A673 (cell line): ENCODE measurements around the gene SRBD1. TPM values are rescaled to one million over a fixed set of nuclear protein-coding genes. Genes with fewer than 3 reads are reported as not detected.

ENCODE experiments used
- BruUV-seq: library from RNA; stranded (reverse); fragments of 400-500 nt; replicated peaks from 2 replicates; lab custom pipeline; 2021; lab: Mats Ljungman, UMichigan
- CTCF ChIA-PET: fragments of 300-600 bp; sonication (Branson Sonifier 250); formaldehyde crosslinking; loops from one replicate; lab custom pipeline; 2022; ENCODE audit warnings: antibody characterized with exemption; lab: Charles Lee
- POLR2A ChIA-PET: fragments of 300-600 bp; sonication (Branson Sonifier 250); formaldehyde crosslinking; loops from one replicate; lab custom pipeline; 2022; ENCODE audit warnings: antibody characterized with exemption; ENCODE audit not compliant: low non-redundant PET; lab: Charles Lee
- DNase-seq: peaks from one replicate; pipeline ENCODE4 v3.0.0-alpha.2; 2015; ENCODE audit warnings: low spot score
- H3K27ac ChIP-seq: fragments of 200-600 bp; sonication (generic); 2 replicates; pipeline ENCODE4 v1.5.1; 2016; ENCODE audit warnings: mixed run types, low read depth, mild to moderate bottlenecking, mixed read lengths, antibody characterized with exemption, low read length; ENCODE audit not compliant: poor library complexity, severe bottlenecking
- H3K27me3 ChIP-seq: fragments of 200-600 bp; sonication (generic); replicated peaks from 2 replicates; pipeline ENCODE4 v1.6.1; 2017; ENCODE audit warnings: mixed run types, low read depth, mild to moderate bottlenecking, mixed read lengths, antibody characterized with exemption, low read length; ENCODE audit not compliant: insufficient read depth, poor library complexity
- H3K36me3 ChIP-seq: fragments of 200-600 bp; sonication (generic); 2 replicates; pipeline ENCODE4 v1.6.1; 2016; ENCODE audit warnings: mixed run types, mild to moderate bottlenecking, mixed read lengths, antibody characterized with exemption, low read length; ENCODE audit not compliant: insufficient read depth, poor library complexity, severe bottlenecking
- H3K4me1 ChIP-seq: fragments of 200-600 bp; sonication (generic); 2 replicates; pipeline ENCODE4 v1.6.1; 2017; ENCODE audit warnings: mixed run types, mild to moderate bottlenecking, mixed read lengths, antibody characterized with exemption, low read length; ENCODE audit not compliant: insufficient read depth, poor library complexity, severe bottlenecking
- H3K4me3 ChIP-seq: fragments of 200-600 bp; sonication (generic); 2 replicates; pipeline ENCODE4 v1.5.1; 2016; ENCODE audit warnings: low read depth, mixed run types, mild to moderate bottlenecking, mixed read lengths, low read length; ENCODE audit not compliant: poor library complexity, severe bottlenecking
- H3K9me3 ChIP-seq: fragments of 200-600 bp; sonication (generic); 2 replicates; pipeline ENCODE4 v1.6.1; 2016; ENCODE audit warnings: mixed run types, low read depth, mild to moderate bottlenecking, mixed read lengths, antibody characterized with exemption, low read length; ENCODE audit not compliant: poor library complexity, severe bottlenecking
- EZH2 ChIP-seq: fragments of 200-600 bp; sonication (generic); IDR thresholded peaks from 2 replicates; pipeline ENCODE4 v1.6.1; 2017; ENCODE audit warnings: borderline replicate concordance, low read depth, mild to moderate bottlenecking, mixed read lengths, antibody characterized with exemption, low read length; ENCODE audit not compliant: poor library complexity, severe bottlenecking
- intact Hi-C: fragments of 100-400 bp; cut with micrococcal nuclease; formaldehyde crosslinking; loops from one replicate; pipeline ENCODE4 v1.10.0; 2022; ENCODE audit not compliant: unreplicated experiment
- total RNA-seq: library from RNA; stranded (reverse); gene quantifications from 2 replicates; pipeline ENCODE4 v1.2.3, GENCODE V29; 2021
- TF ChIP-seq, protein P1 (sequence below): fragments of 300-800, 200-600 bp; sonication (generic); conservative IDR thresholded peaks from 2 replicates; pipeline ENCODE4 v1.5.1; 2017; ENCODE audit warnings: low read depth, mild to moderate bottlenecking, antibody characterized with exemption, low read length, moderate library complexity, mixed read lengths

SRBD1 gene
- total RNA-seq, 1 experiment from 2014 or later: 21.9 TPM

- H3K27me3 ChIP-seq: no peaks in the 10 kb centered on the region
- BruUV-seq: no TSS peak
- POLR2A ChIA-PET: no interaction called here
Measured at GRCh38 chr2:45438872-45439665, 172.0 kb downstream of the SRBD1 start.

GRCh38 chr2:45436456-45436855 is 174.6 kb downstream of the SRBD1 start:
- BruUV-seq: no TSS peak
- DNase-seq: no peak
- CTCF ChIA-PET: no interaction called here
- Histone ChIP-seq H3K4me1 (no peaks in the 10 kb centered on the region), H3K27me3 (no peaks in the 10 kb centered on the region), H3K36me3 (no peaks in the 10 kb centered on the region), H3K4me3 (no peak overlapping the region), H3K27ac (no peak overlapping the region), H3K9me3 (no peaks in the 10 kb centered on the region)
- no peak for TF ChIP-seq EZH2
- TF ChIP-seq, protein P1, sequence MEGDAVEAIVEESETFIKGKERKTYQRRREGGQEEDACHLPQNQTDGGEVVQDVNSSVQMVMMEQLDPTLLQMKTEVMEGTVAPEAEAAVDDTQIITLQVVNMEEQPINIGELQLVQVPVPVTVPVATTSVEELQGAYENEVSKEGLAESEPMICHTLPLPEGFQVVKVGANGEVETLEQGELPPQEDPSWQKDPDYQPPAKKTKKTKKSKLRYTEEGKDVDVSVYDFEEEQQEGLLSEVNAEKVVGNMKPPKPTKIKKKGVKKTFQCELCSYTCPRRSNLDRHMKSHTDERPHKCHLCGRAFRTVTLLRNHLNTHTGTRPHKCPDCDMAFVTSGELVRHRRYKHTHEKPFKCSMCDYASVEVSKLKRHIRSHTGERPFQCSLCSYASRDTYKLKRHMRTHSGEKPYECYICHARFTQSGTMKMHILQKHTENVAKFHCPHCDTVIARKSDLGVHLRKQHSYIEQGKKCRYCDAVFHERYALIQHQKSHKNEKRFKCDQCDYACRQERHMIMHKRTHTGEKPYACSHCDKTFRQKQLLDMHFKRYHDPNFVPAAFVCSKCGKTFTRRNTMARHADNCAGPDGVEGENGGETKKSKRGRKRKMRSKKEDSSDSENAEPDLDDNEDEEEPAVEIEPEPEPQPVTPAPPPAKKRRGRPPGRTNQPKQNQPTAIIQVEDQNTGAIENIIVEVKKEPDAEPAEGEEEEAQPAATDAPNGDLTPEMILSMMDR: no peak
- intact Hi-C loops: no loop called here
- POLR2A ChIA-PET: no interaction called here

More at GRCh38 chr2:45438872-45439665, 172.0 kb downstream of the SRBD1 start:
- no peak overlapping the region for H3K27ac ChIP-seq
- intact Hi-C loops: no loop called here
- H3K36me3 ChIP-seq: no peaks in the 10 kb centered on the region
- H3K4me3 ChIP-seq: no peak overlapping the region
- no peak for DNase-seq
- no peaks in the 10 kb centered on the region for H3K9me3 ChIP-seq
- TF ChIP-seq, protein P1: no peak
- no peak for TF ChIP-seq EZH2
- H3K4me1 ChIP-seq: no peaks in the 10 kb centered on the region
- CTCF ChIA-PET: no interaction called here

DNA sequence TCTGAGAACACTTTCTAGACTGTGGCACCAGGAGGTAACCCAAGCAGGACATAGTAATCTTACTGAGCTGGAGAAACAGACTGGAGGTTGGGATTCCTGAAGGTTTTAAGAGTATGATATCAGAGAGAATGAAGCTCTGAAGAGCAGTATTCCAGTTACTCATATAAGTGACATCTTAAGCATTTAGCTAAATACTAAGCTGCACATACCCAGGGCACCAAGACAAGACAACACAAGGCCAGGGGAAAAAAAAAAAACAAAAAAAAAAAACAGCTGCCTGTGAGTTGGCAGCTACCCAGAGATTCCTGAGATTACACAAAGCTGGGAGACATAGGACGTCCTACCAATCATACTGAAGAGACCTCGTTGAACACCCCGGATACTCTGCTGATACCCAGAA is 175.8 kb downstream of the SRBD1 start:
- CTCF ChIA-PET: no interaction called here
- intact Hi-C loops: no loop called here
- Histone ChIP-seq H3K9me3 (no peaks in the 10 kb centered on the region), H3K27me3 (no peaks in the 10 kb centered on the region), H3K27ac (no peak overlapping the region), H3K36me3 (no peaks in the 10 kb centered on the region), H3K4me1 (no peaks in the 10 kb centered on the region), H3K4me3 (no peak overlapping the region)
- POLR2A ChIA-PET: no interaction called here
- TF ChIP-seq, protein P1: no peak
- TF ChIP-seq EZH2: no peak
- peak; percentile 7 for DNase-seq
- BruUV-seq: no TSS peak
